Astrocyte (in vitro differentiated cells and primary cell): ENCODE data around the gene MRNIP.

Experiments used
- CTCF ChIP-seq: IDR thresholded peaks from 2 replicates; pipeline ENCODE4 v1.5.1; 2011; ENCODE audit warnings: low read depth, mild to moderate bottlenecking, inconsistent platforms, low read length, moderate library complexity; ENCODE audit not compliant: insufficient read depth
- EZH2 ChIP-seq: IDR thresholded peaks from 2 replicates; pipeline ENCODE4 v1.6.1; 2012; ENCODE audit warnings: mild to moderate bottlenecking, low read length, inconsistent platforms; ENCODE audit not compliant: insufficient read depth

- TF ChIP-seq CTCF (no peak), EZH2 (no peak)
Measured at GRCh38 chr5:179872828-179873575, 14.4 kb upstream of the MRNIP start.
